ENCODE results near the gene ASB6. TPM values are rescaled to one million over a fixed set of nuclear protein-coding genes. Genes with fewer than 3 reads are reported as not detected.

The ASB6 gene
- polyA plus RNA-seq, 1 of the 3 experiments (the other 2 are of a cell fraction), result 35.9 TPM

- TF ChIP-seq NRF1 (IDR thresholded peaks at IDR 0.05; ENCODE audit: low read depth, low read length), result no peak
- TF ChIP-seq, protein P1, sequence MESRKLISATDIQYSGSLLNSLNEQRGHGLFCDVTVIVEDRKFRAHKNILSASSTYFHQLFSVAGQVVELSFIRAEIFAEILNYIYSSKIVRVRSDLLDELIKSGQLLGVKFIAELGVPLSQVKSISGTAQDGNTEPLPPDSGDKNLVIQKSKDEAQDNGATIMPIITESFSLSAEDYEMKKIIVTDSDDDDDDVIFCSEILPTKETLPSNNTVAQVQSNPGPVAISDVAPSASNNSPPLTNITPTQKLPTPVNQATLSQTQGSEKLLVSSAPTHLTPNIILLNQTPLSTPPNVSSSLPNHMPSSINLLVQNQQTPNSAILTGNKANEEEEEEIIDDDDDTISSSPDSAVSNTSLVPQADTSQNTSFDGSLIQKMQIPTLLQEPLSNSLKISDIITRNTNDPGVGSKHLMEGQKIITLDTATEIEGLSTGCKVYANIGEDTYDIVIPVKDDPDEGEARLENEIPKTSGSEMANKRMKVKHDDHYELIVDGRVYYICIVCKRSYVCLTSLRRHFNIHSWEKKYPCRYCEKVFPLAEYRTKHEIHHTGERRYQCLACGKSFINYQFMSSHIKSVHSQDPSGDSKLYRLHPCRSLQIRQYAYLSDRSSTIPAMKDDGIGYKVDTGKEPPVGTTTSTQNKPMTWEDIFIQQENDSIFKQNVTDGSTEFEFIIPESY (IDR thresholded peaks at IDR 0.05; ENCODE audit: borderline replicate concordance, low read depth), result no peak
Observed at GRCh38 chr9:129677456-129677855, 35.5 kb upstream of the ASB6 start (continued).

DNA sequence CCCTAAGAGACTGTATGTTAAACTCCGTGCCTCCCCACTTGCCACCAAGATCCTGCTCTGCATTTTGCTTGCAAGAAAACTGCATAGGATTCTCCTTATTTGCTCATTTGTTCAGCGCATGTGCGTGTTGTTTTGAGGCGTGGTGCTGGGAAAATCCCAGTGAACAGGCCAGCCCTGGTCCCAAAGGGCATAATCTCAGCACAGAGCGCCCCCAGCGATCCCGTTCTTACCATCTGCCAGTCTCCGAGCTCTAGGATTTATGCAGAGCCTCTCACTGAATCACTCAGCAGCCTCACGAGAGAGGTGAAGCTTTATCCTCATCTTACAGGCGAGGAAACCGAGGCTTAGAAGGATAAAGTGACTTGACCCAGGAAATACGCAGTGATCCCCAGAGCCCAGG is 35.0 kb upstream of the ASB6 start:
- WGBS (ENCODE audit: low lambda C conversion rate), result 83% methylated on average over 12 of the region's 12 CpGs
- no peak overlapping the region for H3K4me3 ChIP-seq (ENCODE audit: low read depth in 2 of 2, low read length in 1 of 2)
- no peak overlapping the region for H2AFZ ChIP-seq (ENCODE audit: low read depth)
- no peaks in the 10 kb centered on the region for H3K9me2 ChIP-seq
- DNase-seq, result peak; percentile 57
- TF ChIP-seq SIN3A (IDR thresholded peaks at IDR 0.05; ENCODE audit: borderline replicate concordance, low read depth, low read length), result no peak
- no peak for TF ChIP-seq IRF3 (IDR thresholded peaks at IDR 0.05; ENCODE audit: low read depth, low read length)
- no peak for TF ChIP-seq NFIC (IDR thresholded peaks at IDR 0.05; ENCODE audit: borderline replicate concordance)
- TF ChIP-seq RFX5 (IDR thresholded peaks at IDR 0.05; ENCODE audit: low read length), result no peak
- no peak for TF ChIP-seq TEAD4 (IDR thresholded peaks at IDR 0.05; ENCODE audit: borderline replicate concordance, insufficient read depth)
- TF ChIP-seq, protein P1 (IDR thresholded peaks at IDR 0.05; ENCODE audit: borderline replicate concordance, low read depth), result no peak
- no peak for TF ChIP-seq TCF12 (IDR thresholded peaks at IDR 0.05)
- TF ChIP-seq GABPA (IDR thresholded peaks at IDR 0.05; ENCODE audit: low read depth), result no peak
- TF ChIP-seq RXRA (IDR thresholded peaks at IDR 0.05; ENCODE audit: borderline replicate concordance, low read depth), result no peak
- TF ChIP-seq POLR2AphosphoS5 (IDR thresholded peaks at IDR 0.05; ENCODE audit: low read depth, low read length), result no peak
- TF ChIP-seq CHD2 (IDR thresholded peaks at IDR 0.05; ENCODE audit: low read length, partially characterized antibody), result no peak
- no peak for TF ChIP-seq GATA2 (CRISPR knock-in tag; IDR thresholded peaks at IDR 0.05)
- TF ChIP-seq MEF2A (IDR thresholded peaks at IDR 0.05; ENCODE audit: borderline replicate concordance, low read depth), result no peak
- TF ChIP-seq, protein P2, sequence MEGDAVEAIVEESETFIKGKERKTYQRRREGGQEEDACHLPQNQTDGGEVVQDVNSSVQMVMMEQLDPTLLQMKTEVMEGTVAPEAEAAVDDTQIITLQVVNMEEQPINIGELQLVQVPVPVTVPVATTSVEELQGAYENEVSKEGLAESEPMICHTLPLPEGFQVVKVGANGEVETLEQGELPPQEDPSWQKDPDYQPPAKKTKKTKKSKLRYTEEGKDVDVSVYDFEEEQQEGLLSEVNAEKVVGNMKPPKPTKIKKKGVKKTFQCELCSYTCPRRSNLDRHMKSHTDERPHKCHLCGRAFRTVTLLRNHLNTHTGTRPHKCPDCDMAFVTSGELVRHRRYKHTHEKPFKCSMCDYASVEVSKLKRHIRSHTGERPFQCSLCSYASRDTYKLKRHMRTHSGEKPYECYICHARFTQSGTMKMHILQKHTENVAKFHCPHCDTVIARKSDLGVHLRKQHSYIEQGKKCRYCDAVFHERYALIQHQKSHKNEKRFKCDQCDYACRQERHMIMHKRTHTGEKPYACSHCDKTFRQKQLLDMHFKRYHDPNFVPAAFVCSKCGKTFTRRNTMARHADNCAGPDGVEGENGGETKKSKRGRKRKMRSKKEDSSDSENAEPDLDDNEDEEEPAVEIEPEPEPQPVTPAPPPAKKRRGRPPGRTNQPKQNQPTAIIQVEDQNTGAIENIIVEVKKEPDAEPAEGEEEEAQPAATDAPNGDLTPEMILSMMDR (IDR thresholded peaks at IDR 0.05), result no peak
- TF ChIP-seq MXI1 (IDR thresholded peaks at IDR 0.05; ENCODE audit: low read depth, low read length), result no peak
- H3K27ac ChIP-seq (ENCODE audit: low read depth in 2 of 2, low read length in 1 of 2), result peak overlapping the region in 1 of 2 experiments; percentile 40; a peak in 2 of 4 replicates
- H3K9me3 ChIP-seq, result no peaks in the 10 kb centered on the region
- CTCF ChIA-PET, result interaction anchor here (1.1 to 4.2 kb wide), 4 partner anchors 35 to 113 kb away, joined by 3 to 36 read pairs (median 4); partner anchors contain the start of gene ASB6
- no peaks in the 10 kb centered on the region for H4K20me1 ChIP-seq (ENCODE audit: insufficient read depth)
- no peak overlapping the region for H3K4me2 ChIP-seq
- H3F3A ChIP-seq (replicated peaks; ENCODE audit: insufficient read depth), result no peaks in the 10 kb centered on the region
- no peaks in the 10 kb centered on the region for H3K36me3 ChIP-seq (replicated peaks in 1 of 2; ENCODE audit: control insufficient read depth in 1 of 2, insufficient read depth in 2 of 2, low read length in 1 of 2)
- H3K27me3 ChIP-seq (ENCODE audit: insufficient read depth), result peaks cover 14% of the 10 kb centered on the region; the same call in 1 of the 2 replicates
- POLR2A ChIA-PET, result interaction anchor here (0.5 to 1.0 kb wide), 2 partner anchors 27 to 485 kb away, joined by 3 to 4 read pairs; no protein-coding TSS in a partner anchor
- H3K79me2 ChIP-seq (ENCODE audit: insufficient read depth), result no peaks in the 10 kb centered on the region
- peaks cover 0 to 42% of the 10 kb centered on the region in 2 experiments; a peak in 2 of 4 replicates for H3K4me1 ChIP-seq (ENCODE audit: control insufficient read depth in 1 of 2, insufficient read depth in 2 of 2, low read depth in 1 of 2, low read length in 1 of 2)
- no peak overlapping the region for H3K9ac ChIP-seq
